Progenitor cell of endocrine pancreas (in vitro differentiated cells): ENCODE measurements around the gene SLC22A2. TPM values are rescaled to one million over a fixed set of nuclear protein-coding genes. Genes with fewer than 3 reads are reported as not detected.

Source experiments
- DNase-seq: peaks from one replicate; pipeline ENCODE4 v3.0.0; 2021; ENCODE audit warnings: low spot score; ENCODE audit not compliant: unreplicated experiment
- H3K27ac Mint-ChIP-seq: 2 replicates; pipeline ENCODE4 v1.8.0; 2021; ENCODE audit warnings: mild to moderate bottlenecking, moderate library complexity, mixed read lengths
- H3K27me3 Mint-ChIP-seq: 2 replicates; pipeline ENCODE4 v1.8.0; 2021; ENCODE audit warnings: mixed read lengths
- H3K36me3 Mint-ChIP-seq: 2 replicates; pipeline ENCODE4 v1.8.0; 2022; ENCODE audit warnings: mixed read lengths; ENCODE audit not compliant: insufficient read depth
- H3K4me1 Mint-ChIP-seq: 2 replicates; pipeline ENCODE4 v1.8.0; 2021; ENCODE audit warnings: low read depth, mixed read lengths
- H3K4me3 Mint-ChIP-seq: 2 replicates; pipeline ENCODE4 v1.8.0; 2021; ENCODE audit warnings: low read depth, mild to moderate bottlenecking, moderate library complexity, mixed read lengths
- H3K9me3 Mint-ChIP-seq: 2 replicates; pipeline ENCODE4 v1.8.0; 2021; ENCODE audit warnings: low read depth, mixed read lengths
- total RNA-seq: library from RNA; stranded (reverse); gene quantifications from 2 replicates; pipeline ENCODE4 v1.2.1, GENCODE V29; 2021
- TF ChIP-seq, protein P1 (sequence below): fragments of 200-600 bp; sonication (generic); IDR thresholded peaks from one replicate; pipeline ENCODE4 v1.5.0; 2021; ENCODE audit warnings: antibody characterized with exemption, mild to moderate bottlenecking; ENCODE audit not compliant: unreplicated experiment

The SLC22A2 gene
- total RNA-seq, 1 donor from 2014 or later = not detected

DNA sequence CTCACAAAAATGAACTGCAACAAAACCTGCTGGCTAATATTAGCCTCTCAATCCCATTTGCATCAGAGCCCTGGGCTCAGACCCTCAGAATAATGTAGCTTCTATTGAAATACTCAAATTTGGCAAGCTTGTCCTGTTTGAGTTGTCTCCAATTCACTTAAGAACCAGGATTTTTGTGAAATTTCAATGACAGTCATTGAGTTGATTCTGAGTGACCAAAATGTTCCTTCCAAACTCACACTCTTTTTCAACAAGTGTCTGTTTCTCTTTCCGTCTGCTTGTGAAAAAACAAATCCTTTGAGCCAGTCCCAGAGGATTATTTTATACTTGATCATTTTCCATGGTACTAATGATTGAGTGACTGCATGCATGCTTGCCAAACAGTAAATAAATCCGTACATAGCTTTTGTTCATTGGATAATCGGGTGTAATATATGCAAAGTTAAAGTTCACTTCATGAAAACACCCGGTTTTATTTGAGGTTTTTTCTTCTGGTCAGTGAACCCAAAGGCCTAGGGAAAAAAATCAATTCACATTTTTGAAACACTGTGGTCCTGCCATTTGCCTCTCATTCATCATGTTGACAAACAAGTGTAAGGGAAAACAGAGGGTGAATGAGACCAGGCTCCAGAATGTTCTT is 16.4 kb upstream of the SLC22A2 start:
- DNase-seq = no peak
- Mint-ChIP-seq H3K4me1 (peaks cover 4% of the 10 kb centered on the region), H3K9me3 (peaks cover 7% of the 10 kb centered on the region), H3K27me3 (peaks cover 3% of the 10 kb centered on the region), H3K27ac (no peak overlapping the region), H3K4me3 (no peak overlapping the region), H3K36me3 (no peaks in the 10 kb centered on the region)
- TF ChIP-seq, protein P1, sequence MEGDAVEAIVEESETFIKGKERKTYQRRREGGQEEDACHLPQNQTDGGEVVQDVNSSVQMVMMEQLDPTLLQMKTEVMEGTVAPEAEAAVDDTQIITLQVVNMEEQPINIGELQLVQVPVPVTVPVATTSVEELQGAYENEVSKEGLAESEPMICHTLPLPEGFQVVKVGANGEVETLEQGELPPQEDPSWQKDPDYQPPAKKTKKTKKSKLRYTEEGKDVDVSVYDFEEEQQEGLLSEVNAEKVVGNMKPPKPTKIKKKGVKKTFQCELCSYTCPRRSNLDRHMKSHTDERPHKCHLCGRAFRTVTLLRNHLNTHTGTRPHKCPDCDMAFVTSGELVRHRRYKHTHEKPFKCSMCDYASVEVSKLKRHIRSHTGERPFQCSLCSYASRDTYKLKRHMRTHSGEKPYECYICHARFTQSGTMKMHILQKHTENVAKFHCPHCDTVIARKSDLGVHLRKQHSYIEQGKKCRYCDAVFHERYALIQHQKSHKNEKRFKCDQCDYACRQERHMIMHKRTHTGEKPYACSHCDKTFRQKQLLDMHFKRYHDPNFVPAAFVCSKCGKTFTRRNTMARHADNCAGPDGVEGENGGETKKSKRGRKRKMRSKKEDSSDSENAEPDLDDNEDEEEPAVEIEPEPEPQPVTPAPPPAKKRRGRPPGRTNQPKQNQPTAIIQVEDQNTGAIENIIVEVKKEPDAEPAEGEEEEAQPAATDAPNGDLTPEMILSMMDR = no peak

DNA sequence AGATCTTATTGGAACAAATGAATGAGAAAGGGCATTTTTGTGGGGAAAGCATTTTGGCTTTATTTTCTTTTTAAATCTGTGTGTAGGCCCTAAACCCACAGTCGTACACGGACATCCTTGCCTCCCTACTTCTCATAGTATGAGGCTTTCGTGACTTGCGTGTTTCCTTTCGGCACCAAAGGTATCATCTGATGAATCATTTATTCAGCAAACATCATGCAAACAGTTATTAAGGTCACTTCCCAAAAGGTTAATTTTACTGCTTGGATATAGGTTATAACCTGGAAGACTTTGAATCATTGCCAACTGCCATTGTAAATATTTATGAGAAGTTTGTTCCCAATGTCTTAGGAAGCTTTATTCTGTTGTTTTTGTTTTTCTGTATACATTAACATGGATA is 15.1 kb upstream of the SLC22A2 start:
- H3K4me3 Mint-ChIP-seq = no peak overlapping the region
- no peaks in the 10 kb centered on the region for H3K9me3 Mint-ChIP-seq
- TF ChIP-seq, protein P1 = no peak
- H3K36me3 Mint-ChIP-seq = no peaks in the 10 kb centered on the region
- DNase-seq = no peak
- H3K27me3 Mint-ChIP-seq = peaks cover 3% of the 10 kb centered on the region
- H3K4me1 Mint-ChIP-seq = peaks cover 4% of the 10 kb centered on the region
- H3K27ac Mint-ChIP-seq = no peak overlapping the region

DNA sequence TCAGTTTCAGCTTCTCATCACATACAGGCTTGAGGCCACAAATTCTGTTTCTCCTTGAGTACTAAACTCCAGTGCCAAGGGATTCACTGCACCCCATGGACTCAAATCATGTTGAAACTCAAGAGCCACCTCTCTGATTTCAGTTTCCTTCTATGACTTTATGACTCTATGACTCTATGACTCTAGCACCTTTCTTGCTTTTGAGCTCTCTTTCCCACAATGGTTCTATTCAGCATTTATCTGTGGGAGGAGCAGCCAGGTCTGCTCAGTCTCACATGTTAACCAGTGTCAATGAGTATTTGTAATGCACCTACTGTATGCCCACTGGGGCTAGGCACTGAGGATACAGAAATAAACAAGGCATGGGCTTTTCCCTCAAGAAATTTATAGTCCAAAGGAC is 14.6 kb upstream of the SLC22A2 start:
- H3K36me3 Mint-ChIP-seq = no peaks in the 10 kb centered on the region
- peaks cover 3% of the 10 kb centered on the region for H3K27me3 Mint-ChIP-seq
- H3K4me3 Mint-ChIP-seq = no peak overlapping the region
- H3K27ac Mint-ChIP-seq = no peak overlapping the region
- no peaks in the 10 kb centered on the region for H3K9me3 Mint-ChIP-seq
- DNase-seq = no peak
- peaks cover 4% of the 10 kb centered on the region for H3K4me1 Mint-ChIP-seq
- TF ChIP-seq, protein P1 = no peak

DNA sequence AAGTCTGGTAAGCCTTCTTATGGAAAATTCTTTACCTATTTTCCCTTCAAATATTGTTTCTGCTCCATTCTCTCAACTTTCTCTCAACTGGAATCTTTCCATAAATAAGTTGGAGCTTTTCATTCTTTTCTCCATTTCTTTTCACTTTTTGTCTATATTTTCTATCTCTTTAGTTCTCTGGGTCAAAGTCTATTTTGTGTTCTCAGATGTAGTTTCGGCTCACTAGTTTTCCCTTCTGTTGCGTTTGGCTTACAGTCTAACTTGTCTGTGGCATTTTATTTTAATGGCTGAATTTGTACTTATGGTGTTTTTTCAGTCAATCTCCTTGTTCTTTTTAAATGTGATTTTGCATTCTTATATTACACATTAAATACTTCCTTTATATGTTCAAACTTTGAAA is 14.1 kb upstream of the SLC22A2 start:
- no peak for DNase-seq
- peaks cover 4% of the 10 kb centered on the region for H3K4me1 Mint-ChIP-seq
- no peaks in the 10 kb centered on the region for H3K36me3 Mint-ChIP-seq
- H3K27ac Mint-ChIP-seq = no peak overlapping the region
- H3K9me3 Mint-ChIP-seq = no peaks in the 10 kb centered on the region
- H3K27me3 Mint-ChIP-seq = peaks cover 3% of the 10 kb centered on the region
- no peak overlapping the region for H3K4me3 Mint-ChIP-seq
- TF ChIP-seq, protein P1 = no peak

DNA sequence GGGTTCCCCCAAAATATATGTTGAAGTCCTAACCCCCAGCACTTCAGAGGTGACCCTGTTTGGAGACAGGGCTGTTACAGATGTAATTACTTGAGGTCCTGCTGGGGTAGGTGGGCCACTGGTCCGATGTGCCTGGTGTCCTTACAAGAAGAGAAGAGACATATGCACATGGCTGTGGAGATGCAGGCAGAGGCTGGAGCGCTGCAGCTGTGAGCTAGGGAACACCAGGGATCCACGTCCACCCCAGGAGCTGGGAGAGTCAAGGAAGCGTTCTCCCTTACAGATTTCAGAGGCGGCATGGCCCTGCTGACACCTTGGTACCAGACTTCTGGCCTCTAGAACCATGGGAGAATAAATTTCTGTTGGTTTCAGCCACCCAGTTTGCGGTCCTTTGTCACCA is 11.7 kb upstream of the SLC22A2 start:
- H3K27me3 Mint-ChIP-seq = peaks cover 3% of the 10 kb centered on the region
- H3K4me3 Mint-ChIP-seq = no peak overlapping the region
- peaks cover 4% of the 10 kb centered on the region for H3K4me1 Mint-ChIP-seq
- no peak overlapping the region for H3K27ac Mint-ChIP-seq
- no peaks in the 10 kb centered on the region for H3K9me3 Mint-ChIP-seq
- no peaks in the 10 kb centered on the region for H3K36me3 Mint-ChIP-seq
- DNase-seq = no peak
- TF ChIP-seq, protein P1 = no peak
